ENCODE results near the gene ETS1.
"Not testable (repeated sequence)": the region's sequence is repeated elsewhere in the genome, so short reads cannot be mapped to it uniquely, and the experiment has no call there.

ETS1 gene

DNA sequence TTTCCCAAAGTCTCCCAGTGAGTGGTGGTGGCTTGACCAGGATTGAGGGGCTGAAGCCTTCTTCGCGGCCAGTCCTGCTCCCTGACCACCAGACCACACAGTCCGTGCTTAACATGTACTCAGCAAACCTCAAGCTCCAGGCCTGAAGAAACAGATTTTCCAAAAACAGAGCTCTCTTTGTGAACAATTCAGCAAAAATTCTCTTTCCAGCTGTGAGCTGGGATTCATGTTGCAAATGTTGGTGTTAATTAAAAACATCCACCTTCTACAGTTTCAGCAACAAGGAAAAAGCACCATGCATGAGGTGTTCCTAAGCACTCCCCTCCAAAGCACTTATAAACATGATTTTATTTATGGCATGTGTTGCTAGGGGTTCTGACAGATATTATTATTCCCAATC, 129.5 kb downstream of the ETS1 start:
- no peak for DNase-seq

DNA sequence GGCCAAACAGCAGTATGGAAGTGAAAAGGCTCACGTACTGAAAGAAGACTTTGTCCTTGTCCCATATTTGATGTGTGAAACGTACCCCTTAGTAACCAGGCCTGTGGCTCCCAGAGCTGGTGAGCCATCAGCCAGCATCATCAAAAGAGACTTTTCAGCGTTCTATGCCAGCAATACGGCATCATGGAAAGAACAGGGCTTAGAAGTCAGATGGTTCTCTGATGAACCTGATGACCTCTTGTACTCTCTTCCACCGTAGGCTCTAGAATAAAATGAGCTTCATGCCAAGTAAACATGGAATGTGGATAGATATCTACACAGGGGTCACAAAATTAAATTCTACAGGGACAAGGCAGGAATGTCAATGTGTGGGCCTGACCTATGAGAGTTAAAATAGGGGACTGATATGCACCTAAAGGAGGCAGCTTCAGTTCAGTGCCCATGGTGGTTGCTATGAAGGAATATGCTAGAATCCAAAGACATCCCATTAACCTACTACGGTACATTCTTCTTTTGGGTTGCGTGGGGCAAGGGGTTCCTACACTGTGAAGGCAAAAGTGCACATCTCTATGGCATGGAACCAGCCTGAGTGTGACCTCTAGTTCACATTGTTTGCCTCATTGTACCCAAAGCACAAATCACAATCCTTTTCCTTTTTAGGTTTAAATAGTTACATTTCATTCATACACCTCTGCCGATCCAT, 130.6 kb downstream of the ETS1 start:
- DNase-seq, result no peak

DNA sequence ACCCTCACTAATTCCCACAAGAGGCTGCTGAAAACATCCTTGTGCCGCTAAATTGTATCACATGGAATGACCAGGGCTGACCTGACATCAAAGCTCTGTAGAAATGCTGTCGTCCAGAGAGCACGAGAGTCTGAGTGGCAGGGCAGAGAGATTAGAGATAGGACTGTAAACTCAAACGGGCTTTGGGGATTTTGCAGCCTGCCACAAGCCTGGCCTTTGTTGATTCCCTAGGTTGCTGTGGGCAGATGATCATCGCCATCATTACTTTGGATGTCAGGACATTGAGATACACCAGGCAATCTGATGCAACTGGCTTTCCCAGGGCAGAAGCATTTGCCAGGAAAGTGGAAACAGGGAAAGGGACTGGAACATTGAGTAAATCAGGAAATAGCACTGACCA, 131.6 kb downstream of the ETS1 start:
- DNase-seq, result no peak

DNA sequence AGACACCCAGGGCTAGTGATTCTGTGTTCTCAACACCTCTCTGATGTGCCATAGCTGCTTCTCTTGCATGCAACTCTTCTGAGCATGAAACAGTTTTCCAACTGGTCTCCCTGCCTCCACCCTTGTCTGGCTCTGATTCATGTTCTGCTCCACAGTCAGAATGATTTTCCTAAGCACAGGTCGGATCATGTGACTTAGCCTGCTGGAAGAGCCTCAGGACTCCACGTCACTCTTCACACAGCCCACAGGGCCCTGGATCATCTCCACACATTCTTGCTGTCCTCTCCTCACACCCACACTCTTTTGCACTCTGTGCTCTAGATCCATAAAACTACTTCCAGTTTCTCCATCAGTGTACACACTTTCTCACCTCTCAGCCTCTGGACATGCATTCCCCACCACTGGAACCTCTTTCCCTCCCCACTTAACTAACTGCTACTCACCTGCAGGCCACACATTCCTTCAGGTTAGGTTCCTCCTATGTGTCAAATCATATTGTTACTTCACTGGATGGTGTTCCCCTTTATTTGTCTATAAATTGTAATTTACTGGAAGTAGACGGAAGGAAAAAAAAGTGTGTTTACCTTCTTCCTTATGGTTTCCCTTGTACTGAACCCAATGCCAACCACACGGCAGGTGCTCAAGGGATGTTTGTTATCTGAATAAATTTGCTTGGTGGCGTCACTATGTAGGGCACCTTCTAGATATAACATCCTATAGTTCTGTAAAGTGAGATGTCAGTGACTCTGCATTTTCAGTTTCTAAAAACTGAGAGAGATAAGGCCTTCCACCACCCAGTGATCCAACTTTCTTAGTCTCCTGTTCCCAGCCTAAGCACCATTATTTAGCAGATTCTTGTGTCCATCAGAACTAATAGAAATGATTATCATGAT, 133.7 kb downstream of the ETS1 start:
- peak; percentile 48 for DNase-seq

DNA sequence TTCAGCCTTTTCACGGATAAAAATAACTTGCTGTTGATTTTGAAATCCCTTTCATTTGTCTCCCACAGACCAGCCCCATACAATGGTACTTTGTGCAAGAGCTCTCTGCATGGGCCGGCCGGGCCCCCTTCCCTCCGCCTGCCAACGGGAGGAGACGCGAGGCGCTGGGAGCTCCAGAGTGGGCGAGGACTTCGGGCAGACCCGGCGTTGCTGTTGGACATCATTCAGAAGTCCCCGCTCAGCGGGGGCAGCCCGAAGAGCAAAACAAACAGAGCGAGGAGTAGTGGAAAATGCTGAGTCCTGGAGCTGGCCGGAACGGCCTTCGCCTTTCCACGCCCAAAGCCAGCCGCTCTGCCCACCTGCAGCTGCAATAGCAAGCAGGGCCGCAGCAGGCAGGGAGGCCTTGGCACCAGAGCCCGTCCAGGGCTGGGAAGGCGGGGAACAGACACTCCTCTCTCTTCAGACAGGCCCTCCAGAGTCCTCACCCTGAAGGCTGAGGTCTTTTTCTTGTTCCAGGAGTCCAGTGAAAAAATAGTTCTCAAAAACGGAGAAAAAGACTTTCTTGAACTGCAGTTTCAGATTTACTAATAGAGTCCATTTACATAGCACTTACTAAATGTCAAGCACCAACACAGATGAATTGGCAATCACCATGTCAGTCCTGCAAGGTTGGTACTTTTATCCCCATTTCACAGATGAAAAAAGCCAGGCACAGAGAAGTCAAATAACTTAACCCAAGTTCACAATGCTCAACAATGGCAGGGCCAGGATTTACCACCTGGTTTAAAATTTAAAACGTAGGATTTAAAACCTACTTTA, 135.5 kb downstream of the ETS1 start:
- peak; percentile 49 for DNase-seq

DNA sequence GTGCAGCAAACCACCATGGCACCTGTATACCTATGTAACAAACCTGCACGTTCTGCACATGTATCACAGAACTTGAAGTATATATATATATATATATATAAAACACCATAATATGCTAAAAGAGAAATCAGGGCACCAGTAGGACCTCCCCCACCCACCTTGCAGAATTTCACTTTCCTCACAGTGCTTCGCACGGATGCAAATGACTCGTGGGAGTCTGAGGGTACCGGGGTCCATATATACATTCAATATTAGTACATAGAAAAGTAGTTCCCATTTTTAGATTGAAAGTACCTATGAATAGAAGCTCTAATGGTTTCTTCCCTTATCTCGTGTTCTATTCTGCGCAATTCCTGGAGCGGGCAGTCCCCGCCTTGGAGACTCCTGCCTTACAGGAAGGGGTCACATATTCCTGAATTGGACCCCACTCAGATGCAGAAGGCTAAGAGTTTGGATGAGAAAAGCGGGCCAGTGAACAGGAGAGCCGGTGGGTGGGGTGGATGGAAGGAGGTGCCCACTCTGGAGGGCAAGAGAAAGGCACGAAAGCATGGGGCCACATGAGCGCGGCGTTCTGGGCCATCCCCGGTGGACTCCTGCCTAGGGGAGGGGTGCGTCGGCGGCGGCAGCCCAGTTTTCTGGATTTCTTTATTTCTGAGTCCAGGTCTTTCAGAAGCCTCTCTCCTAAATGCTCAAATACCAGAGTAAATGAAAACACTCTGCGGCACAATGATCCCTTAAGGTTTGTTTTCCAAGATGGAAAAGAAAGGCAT, 136.3 kb downstream of the ETS1 start:
- DNase-seq, result no peak

DNA sequence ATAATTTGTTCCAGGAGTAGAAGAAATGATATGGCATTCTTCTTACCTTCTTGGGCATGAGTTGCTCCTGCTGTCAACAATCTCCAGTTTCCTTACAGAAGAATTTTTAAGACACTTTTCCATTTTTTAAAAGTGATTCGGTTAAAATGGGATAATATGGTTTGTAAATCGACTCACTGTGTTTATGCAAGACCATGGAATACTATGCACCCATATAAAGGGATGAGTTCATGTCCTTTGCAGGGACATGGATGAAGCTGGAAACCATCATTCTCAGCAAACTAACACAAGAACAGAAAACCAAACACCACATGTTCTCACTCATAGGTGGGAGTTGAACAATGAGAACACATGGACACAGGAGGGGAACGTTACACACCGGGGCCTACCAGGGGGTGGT, 136.9 kb downstream of the ETS1 start:
- DNase-seq, result not testable (repeated sequence)

DNA sequence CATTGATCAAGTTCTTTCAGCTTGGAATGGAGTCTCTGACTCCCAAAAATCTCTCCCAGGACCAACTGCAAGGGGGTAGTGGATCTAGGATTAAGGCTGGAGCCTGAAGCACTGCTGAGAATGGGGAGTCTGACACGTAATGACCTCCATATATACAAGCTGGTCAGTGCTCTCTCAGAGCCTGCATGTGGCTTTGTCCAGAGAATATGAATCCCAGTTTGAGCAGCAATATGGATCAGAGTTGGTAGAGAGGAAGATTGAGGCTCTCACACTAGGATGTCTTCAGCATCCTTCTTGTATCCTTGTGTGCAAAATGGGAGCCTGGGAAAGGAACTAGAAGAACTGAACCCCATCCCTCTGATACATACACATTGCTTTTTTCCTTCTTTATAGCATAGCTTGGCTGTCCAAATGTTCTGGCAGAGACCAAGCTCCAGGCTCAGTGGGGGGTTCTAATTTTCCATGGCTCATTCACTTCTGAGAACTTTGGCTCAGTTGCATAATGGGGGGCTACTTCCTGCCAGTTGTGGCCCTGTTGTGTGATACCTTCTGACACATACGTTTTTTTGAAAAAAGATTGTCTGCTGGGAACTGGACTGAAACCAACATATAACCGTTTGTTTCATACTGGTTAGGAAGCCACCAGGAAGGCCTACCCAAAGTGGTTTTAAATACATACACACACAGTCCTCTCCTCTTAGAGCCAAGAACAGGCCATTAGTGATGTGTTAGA, 138.2 kb downstream of the ETS1 start:
- DNase-seq, result no peak

DNA sequence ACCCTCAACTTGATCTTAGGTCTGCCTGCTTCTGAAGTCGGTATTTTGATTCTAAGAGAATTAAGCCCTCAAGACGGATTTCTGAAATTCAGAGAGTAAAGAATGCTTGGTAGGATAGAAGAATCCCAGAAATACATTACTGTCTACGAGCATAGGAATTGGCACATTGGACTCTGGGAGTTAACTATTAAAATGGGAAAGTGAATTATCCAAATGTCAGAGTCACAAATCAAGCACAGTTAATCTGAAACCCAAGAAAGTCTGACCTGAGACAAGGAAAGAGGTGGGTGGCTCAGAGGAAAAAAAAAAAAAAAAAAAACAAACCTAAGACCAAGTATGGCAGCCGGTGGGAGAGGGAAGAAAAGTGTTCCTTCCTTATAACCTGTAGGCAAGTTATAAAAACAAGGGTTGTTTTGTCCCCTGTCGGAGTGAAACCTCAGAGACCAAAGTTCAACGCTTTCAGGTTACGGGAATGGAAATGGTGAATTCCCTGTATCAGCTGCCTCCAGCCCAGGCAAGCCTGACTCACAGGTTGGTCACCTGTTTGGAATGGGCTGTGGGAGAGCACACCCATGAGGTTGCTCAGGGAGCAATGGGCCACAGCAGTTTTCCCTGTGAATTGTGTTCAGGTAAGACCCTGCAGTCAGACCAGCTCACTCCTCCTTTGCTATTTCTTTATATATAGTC, 139.0 kb downstream of the ETS1 start:
- no peak for DNase-seq

DNA sequence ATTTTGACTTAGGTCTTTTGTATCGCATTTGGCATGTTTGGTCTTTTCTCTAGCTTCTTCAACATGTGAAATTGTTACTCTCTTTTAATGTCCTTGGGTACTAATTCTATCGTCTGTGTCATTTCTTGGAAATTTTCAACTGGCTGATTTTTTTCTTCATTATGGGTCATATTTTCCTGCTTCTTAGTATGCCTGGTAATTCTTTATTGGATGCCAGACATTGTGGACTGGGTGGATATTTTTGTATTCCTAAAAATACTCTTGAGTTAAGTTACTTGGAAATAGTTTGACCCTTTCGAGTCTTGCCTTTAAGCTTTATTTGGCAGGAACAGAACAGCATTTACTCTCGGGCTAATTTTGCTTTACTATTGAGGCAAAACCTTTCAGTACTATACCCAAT, 140.1 kb downstream of the ETS1 start:
- DNase-seq, result no peak

DNA sequence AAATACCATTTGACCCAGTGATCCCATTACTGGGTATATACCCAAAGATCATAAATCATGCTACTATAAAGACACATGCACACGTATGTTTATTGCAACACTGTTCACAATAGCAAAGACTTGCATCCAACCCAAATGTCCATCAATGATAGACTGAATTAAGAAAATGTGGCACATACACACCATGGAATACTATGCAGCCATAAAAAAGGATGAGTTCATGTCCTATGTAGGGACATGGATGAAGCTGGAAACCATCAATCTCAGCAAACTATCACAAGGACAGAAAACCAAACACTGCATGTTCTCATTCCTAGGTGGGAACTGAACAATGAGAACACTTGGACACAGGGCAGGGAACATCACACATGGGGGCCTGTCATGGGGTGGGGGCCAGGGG, 141.4 kb downstream of the ETS1 start:
- not testable (repeated sequence) for DNase-seq

DNA sequence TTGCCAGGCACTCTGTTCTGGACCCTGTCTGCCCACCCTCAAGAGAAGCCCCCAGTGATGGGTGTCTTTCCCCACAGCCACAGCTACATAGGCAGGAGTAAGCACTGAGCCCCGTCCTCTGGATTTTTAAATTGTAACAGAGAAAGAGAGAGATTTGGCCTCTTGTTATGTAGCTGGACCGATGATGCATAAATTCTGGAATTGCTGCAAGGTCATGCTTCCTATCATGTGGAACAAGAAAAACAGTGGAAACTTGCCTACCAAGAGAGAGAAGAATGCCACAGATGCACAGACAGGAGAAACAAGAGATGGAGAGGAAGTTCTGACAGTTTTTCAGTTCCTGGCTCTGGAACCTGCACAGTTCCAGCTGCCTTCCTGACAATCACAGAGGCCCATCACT, 150.2 kb downstream of the ETS1 start:
- no peak for DNase-seq

DNA sequence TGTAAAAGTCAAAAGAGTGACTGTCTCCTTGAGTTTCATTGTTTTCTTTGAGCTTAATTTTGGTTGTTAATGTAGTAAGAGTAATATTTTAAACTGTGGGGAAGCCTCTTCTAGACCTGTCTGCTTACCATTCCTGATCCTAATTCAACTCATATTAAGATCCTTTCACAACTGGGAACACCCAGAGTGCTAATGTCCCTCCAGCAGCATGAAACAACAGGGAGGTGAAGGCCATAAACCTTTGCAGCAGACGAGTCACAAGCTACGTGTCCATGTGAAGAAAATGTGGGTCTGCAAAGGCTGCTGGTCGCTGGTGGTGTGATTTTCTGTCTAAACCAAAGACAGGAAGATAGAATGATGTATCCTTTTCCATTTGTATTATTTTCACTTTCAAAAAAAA, 152.5 kb downstream of the ETS1 start:
- DNase-seq, result no peak

DNA sequence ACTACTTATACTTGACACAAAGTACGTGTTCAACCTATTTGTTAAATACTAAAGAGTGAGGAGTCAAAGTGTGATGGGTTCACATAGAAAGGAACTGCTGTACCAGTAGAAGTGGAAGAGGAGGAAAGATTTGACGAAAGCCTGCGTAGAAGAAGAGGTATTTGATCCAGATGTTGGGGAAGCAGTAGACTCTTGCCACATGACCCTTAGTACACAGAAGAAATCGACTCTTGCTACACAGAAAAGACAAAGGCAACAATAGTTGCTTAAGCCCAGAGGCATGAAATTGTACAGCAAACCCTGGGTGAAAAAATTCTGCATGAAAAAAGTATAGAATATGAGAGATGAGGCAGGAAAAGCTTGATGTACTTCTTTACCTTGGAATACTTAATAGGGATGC, 152.9 kb downstream of the ETS1 start:
- no peak for DNase-seq

DNA sequence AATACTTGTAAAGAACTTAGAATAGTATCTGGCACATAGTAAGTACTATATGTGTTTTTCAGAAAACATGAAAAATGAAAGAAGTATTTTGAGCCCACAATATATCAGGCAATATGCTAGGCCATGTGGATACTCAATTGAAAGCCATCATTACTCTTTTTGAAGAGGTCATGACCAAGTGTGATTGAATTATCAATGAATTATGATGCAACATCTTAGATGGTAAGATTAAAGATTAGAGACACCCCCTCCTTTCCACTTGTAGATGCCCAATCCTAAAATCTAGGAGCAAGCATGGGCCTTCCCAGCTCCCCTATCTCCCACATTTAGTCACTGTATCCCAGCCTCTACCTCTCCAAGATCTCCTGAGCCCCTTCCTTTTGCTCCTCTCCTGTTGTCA, 154.4 kb downstream of the ETS1 start:
- no peak for DNase-seq

DNA sequence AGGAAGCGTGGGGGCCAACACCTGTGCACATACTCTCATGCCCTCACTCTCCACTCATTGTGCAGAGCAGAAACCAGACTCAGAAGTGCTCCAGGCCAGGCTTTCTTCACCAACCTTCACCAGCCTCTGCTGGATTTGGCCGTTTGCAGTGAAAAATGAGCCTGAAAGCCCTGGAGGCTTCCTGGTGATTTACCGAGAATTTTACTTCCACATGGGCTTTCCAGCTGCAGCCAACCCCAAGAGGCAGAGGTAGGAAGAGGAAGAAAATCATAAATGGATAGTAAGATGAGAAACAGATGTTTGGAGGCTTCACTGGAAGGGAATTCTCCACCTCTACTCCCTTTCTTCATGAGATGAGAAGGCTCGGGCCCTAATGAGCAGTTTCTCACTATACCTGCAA, 155.4 kb downstream of the ETS1 start:
- no peak for DNase-seq

DNA sequence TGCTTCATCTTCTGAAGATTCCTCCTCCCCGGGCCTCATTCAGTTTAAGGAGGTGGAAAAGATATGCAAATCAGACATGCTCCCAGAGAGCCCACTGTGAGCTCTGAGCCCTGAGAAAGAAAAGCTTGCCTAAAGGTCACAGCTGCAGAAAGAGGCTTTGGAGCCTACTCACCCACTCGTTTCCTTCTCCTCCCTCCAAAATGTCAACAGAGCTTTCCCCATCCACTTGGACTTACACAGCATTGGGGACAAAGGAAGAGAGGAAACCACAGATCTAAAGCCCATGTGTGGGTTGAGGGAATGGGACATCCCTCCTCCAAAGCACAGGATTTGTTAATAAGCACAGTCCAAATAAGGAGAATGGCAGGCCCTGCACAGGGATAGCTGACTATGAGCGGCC, 158.4 kb downstream of the ETS1 start:
- no peak for DNase-seq

DNA sequence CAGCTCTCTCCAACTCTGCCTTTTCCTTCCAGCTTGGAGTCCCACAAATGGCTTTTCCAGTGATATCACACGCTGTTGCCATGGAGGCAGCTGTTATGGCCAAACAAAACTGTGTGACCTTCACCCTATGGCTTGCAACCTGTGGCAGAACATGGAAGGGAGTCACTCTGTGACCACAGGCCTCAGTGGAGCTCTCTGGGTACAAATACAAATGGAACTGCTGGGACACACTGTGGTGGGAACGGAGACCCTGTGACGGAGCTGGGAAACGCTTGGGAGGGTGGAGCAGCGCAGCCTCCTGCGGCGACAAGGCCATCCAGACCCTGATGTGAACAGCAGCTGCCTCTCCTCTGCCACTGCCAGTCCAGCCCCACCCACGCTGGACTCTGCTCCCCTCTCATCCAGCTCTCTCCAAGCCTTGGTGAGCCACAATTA, 162.5 kb downstream of the ETS1 start:
- no peak for DNase-seq

DNA sequence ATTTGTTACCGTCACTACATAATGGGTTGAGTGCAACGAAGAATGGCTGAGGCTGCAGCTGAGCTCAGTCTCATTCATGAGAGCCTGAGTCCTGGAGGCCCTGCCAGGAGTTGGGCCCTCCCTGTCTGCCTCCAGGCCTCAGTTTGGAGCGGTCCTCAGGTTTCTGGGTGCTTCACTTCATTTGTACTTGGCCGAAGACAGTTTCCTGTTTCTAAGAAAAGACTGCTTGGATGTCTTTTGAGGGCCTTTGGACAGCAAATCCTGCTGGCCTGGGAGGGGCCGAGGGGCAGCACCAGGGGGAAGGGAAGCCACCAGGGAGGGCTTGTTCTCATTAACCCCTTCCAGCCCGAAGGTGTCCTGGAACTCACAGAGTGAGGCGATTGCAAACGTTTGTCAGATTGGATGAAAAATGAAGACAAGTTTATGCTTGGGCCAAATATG, 163.1 kb downstream of the ETS1 start:
- DNase-seq, result no peak

DNA sequence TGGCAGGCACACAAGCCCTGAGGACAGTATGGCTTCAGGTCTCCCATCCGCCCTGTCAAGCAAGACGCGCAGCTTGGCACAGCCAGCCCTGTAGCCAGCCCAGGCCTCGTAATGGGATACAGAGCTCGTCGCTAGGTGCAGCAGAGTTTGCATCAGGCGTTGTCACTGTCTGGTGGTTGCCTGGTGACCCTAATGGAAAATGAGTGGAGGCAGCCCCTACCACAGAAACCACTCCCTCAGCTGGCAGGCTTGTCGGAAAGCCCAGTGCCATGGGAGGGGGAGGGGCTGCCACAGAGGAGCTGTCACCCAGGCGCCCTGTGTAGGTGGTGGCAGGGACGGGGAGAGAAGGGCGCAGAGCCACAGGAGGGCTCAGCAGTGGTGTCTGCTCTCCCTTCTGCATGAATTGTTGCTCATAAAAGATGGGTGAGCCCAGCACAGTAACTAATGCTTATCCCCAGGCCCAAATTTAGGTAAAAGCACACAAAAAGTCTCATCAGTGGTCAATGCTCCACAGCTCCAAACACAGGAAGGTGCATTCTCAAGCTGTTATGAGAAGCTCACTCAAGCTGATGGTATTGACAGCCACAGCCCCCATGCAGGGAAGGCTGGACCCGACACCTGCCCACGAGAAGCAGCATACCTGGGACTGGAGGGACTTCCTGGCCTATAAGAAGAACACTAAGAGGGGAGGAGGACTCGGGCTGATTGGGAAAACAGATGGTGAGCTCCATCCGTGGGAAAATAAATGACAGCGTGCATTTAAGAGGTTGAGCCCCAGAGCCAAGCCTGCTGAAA, 164.6 kb downstream of the ETS1 start:
- no peak for DNase-seq
